A172 (cell line): ENCODE data around the gene FBXO8. TPM values are rescaled to one million over a fixed set of nuclear protein-coding genes. Genes with fewer than 3 reads are reported as not detected.
"Not testable (repeated sequence)": the region's sequence is repeated elsewhere in the genome, so short reads cannot be mapped to it uniquely, and the experiment has no call there.

ENCODE experiments used
- DNase-seq: peaks from one replicate; pipeline ENCODE4 v3.0.0-alpha.2; 2015; ENCODE audit warnings: low spot score
- total RNA-seq: library from RNA; depleted of rRNA; stranded (reverse); fragments of >200 nt; shearing (Covaris generic); gene quantifications from 2 replicates; pipeline ENCODE4 v1.2.3, GENCODE V29; 2014; rRNA removed

Gene FBXO8
- total RNA-seq, result 13.9 and 21.8 TPM in 2 replicates

DNA sequence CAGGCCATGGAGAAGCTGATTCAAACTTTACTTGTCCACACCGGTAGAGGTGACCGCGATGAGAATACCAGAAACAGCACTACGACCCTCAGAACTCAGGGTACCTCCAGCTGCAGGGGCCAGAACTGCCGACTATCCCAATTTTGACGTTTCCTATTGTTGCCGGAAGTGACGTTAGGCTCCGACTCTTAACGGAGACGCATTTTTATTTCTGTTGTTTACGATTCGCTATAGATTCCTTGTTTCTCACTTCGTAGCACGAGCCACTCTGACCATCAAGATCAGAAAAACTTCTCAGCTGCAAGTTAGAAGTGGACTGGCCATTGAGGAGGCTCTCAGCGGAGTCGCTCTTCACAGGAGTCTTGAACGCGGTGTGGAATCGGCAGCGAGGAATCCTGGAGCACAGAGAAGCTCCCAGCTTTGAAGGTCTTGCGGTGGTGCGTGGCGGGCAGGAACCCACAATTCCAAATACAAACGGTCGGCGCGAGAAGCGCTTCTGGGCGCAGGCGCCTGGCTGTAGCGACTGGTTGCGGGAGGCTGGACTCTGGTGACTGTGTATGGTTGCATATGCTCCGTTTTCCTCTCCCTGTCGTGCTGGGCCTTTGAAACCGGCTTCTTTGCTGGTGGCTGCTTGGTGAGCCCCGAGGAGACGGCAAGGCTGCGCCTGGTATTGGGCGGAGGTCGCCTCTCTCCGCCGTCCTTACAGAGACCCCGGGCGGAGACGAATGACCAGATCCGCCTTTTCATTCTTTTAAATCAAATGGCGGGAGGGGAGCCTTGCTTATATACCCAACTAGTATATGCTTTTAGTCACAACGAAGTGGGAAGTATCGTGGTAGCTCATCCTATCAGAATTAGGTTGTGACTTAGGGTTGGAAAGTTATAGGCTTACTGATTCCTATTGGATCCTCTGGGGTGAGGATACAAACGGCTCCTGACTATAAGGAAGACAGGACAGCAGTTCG is at the start of gene FBXO8, which contains the start of gene CEP44:
FBXO8 (minus strand) TSS at position 161 of the 965 bp plus-strand sequence. CDS start 20,575 bp downstream, outside the sequence.
CEP44 (plus strand) TSS at position 405 of the 965 bp plus-strand sequence. CDS start 15,211 bp downstream, outside the sequence.
- DNase-seq, result peak; percentile 70

DNA sequence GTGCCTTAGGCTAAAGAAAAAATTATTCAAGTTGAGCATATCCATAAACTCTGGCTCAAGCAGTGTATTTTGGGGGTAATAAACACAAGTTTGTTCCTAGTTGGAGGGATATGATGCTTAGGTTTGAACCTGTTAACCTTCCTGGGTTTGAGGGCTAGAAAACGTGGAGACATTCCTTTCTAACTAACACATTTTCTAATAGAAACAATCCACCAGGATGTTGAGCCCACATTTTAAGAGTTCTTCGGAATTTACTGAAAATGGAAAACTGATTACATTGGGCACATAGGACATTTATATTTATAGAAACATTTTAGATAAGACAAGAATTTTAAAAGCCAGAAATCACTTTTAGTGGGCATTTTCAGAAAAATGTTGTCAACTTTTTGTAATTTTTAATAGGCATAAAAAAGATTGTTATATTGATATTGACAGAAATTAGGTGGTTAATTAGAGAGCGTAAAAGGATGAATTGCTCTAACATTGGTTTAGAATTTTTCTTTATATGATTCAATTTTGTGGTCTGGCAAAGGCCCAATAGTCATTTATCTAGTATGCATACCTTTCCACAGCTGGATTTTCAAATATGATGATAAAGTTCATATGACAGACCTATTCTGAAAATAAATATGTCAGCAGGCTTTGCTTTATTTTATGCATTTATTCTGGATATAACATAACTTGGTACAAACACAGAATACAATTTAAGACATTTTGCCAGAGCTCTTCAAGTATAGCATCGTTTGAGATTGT is 49.5 kb upstream of the FBXO8 start:
- DNase-seq, result peak; percentile 10

DNA sequence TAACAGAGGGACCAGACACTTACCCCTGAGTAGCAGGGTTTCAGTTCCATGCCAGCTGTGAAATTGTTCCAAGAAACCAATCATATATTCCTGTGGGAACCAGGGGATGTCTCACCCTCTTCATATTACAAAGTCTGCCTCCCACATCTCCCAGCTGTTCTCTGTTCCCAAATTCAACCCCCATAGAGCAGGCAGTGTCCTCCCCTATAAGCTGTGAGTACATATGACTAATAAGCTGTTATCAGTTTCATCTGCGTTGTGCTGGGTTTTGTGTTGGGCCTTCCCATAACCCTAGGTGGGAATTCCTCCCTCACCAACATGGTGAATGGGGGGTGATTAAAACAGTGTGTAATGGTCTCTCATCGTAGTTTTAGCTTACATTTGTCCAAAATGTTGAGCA is 41.3 kb upstream of the FBXO8 start:
- no peak for DNase-seq

DNA sequence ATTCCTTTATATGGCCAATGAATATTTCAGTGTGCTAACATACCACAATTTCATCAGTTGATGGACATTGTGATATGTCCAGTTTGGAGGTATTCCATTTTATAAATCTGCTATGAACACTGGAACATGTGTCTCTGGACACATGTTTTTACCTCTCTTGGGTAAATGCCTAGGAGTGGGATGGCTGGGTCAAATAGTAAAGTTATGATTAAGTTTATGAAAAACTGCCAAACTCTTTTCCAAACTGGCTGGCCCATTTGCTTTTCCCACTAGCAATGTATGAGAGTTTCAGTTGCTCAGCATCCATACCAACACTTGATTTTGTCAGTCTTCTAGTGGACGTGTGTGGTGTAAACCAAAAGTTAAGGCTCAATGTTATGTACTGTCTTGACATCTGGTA is 40.8 kb upstream of the FBXO8 start:
- no peak for DNase-seq

DNA sequence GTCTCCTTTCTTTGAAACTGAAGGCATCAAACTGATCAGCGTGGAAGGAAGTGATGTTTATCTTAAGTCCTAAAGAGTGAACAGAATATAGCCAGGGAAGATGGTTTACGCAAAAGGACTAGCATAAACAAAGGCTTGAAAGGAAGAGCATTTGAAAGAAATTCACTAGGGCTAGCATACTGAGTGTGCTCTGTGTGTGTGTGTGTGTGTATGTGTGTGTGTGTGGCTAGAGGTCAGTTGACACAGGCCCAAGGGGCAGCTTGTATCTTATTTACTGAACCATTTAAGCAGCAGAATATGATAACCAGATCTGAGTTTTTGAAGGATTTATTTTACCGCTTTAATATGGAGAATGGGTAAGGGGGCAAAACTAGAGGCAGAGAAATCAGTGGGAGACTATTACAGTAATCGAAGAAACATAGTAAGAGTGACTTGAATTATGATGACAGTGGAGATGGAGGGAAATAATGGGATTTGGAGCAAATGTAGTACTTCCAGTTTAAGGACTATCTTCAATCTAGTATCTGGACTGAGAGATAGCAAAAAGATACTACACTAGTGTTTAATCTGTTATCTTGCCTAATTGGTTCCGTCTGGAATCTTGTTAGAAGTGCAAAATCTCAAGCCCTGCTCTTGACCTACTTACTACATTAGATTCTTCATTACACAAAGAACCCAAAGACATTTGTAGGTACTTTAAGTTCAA is 37.2 kb upstream of the FBXO8 start:
- DNase-seq, result no peak

DNA sequence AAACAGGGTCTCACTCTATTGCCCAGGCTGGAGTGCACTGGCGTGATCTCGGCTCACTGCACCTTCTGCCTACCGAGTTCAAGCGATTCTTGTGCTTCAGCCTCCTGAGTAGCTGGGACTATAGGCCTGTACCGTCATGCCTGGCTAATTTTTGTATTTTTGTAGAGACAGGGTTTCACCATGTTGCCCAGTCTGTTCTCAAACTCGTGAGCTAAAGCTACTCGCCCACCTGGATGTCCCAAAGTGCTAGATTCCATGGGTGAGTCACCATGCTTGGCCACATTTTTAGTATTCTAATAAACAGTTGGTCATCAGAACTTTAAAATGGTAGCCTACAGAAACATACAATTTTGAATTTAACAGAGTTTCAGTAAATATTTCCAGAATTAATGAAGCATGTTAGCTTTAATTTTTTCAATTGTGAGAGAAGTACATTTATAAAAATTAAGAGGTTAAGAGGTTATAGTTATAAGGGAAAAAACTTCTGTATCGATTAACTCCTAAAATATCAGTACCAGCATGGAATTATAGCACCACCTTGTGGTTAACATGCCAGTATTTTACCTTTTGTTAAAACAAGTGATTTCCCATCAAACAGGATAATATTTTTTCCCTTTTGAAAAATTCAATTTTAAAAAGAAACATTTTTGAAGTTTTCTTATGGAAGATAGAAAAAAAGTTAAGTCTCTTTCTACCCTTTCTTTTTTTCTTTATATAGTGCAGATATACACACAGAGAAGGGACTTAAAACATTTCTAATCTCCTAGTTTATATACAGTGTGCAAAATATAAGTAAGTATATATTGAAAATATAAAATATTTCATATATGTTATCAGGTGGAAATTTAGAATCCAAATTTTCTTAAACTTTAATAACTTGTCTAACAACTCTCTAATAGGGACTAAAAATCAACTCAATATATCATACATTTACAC is 35.6 kb upstream of the FBXO8 start:
- DNase-seq, result peak; percentile 35

- peak; percentile 4 for DNase-seq
Measured at GRCh38 chr4:174317531-174317930, 34.1 kb upstream of the FBXO8 start.

- no peak for DNase-seq
Measured at GRCh38 chr4:174316954-174317353, 33.5 kb upstream of the FBXO8 start.

GRCh38 chr4:174316546-174316945 is 33.1 kb upstream of the FBXO8 start:
- DNase-seq, result peak; percentile 11

DNA sequence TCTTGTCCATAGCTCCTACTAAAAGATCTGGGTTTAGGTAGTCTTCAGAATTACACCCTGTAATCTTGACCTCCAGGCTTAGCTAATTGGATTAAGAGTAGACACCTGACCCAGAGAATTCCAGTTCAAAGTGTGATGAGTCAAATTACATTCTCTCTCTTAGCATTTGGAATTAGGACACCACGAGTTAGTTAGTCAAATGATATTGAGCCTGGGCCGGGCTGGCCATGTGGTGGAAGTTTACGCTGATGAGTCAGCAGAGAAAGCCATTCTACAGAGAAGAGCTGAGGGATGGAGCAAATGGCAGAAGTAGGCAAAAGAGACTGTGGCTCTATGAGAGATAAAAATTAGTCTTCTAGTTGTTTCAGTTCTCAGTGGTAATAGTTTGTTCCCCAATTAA is 31.3 kb upstream of the FBXO8 start:
- peak; percentile 72 for DNase-seq

DNA sequence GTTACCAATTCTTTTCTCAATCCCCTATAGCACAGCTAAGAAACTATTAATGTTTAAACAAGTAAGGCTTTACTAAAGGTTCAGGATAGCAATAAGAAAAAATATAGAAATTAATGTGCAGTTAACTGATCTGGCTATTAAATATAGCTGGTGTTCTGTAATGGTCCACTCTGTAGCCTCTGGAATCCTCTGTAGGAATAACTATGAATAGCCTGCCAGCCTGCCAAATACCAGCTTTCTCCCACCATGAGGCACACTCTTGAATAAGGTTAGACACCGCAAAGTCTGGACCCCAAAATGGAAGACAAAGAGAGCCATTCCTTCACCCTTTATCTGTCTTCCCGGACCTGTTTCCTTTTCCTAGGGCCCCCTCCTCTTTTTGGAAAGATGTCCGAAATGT is 30.8 kb upstream of the FBXO8 start:
- no peak for DNase-seq

GRCh38 chr4:174312993-174313392 is 29.5 kb upstream of the FBXO8 start:
- no peak for DNase-seq

- DNase-seq, result no peak
Measured at GRCh38 chr4:174307694-174308093, 24.2 kb upstream of the FBXO8 start.

GRCh38 chr4:174305961-174306360 is 22.5 kb upstream of the FBXO8 start:
- DNase-seq, result no peak

DNA sequence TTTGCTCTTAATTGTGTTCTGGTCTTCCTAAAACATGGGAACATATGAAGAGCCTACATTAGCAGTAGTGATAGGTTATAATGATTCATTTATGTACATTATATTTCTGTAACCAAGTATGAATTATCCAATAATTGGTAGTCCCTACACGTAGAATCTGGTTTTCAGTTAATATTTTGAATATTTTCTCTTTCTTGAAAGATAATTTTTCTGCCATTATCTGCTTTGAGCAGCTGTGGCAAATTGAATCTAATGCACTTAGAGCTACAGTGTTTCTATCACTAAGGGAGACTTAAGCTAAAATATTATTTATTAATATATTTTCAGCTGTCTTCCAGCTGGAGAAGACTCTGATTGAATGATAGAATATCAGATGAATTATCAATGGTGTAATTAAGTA is 21.2 kb upstream of the FBXO8 start:
- no peak for DNase-seq

- DNase-seq, result no peak
Measured at GRCh38 chr4:174303687-174304086, 20.2 kb upstream of the FBXO8 start.

DNA sequence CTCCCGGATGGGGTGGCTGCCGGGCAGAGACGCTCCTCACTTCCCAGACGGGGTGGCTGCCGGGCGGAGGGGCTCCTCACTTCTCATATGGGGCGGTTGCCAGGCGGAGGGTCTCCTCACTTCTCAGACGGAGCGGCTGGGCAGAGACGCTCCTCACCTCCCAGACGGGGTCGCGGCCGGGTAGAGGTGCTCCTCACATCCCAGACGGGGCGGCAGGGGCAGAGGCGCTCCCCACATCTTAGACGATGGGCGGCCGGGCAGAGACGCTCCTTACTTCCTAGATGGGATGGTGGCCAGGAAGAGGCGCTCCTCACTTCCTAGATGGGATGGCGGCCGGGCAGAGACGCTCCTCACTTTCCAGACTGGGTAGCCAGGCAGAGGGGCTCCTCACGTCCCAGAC is 11.7 kb upstream of the FBXO8 start:
- DNase-seq, result not testable (repeated sequence)

DNA sequence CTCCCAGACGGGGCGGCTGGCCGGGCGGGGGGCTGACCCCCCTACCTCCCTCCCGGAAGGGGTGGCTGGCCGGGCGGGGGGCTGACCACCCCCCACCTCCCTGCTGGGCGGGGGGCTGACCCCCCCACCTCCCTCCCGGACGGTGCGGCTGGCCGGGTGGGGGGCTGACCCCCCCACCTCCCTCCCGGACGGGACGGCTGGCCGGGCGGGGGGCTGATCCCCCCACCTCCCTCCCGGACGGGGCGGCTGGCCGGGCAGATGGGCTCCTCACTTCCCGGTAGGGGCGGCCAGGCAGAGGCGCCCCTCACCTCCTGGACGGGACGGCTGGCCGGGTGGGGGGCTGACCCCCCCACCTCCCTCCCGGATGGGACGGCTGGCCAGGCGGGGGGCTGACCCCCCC is 11.2 kb upstream of the FBXO8 start:
- DNase-seq, result not testable (repeated sequence)

- no peak for DNase-seq
Measured at GRCh38 chr4:174292473-174292872, 9.0 kb upstream of the FBXO8 start.

GRCh38 chr4:174286870-174287269 is 3.4 kb upstream of the FBXO8 start:
- DNase-seq, result no peak

DNA sequence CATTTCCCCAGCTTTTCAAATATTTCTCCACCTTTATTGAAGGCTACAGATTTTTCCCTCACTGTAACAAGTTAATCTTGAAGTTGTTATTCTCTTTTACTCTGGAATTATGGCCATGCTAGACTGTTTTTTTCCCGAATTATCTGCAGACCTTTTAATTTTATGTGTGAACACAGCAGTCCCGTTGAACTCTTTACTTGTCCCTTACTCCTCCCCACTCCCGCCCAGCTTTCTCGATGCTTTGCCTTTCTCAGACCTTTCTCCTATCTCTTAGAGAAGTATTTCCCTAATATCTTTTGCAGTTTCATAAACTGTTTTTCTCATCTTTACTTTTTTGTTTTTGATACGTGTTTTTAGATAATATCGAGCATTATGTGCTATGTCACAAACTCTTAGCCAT is 1.0 kb upstream of the FBXO8 start:
- no peak for DNase-seq
